GM18502 (cell line): ENCODE measurements around the gene PRDM15.
A peak's percentile ranks its signal among the peaks of the same experiment; 100 is the strongest.

Experiments used
- ATAC-seq: cut with Tn5 transposase; IDR thresholded peaks from one replicate; pipeline ENCODE4 v1.9.1; 2021; ENCODE audit warnings: mild to moderate bottlenecking; ENCODE audit not compliant: unreplicated experiment, poor library complexity

Gene PRDM15

DNA sequence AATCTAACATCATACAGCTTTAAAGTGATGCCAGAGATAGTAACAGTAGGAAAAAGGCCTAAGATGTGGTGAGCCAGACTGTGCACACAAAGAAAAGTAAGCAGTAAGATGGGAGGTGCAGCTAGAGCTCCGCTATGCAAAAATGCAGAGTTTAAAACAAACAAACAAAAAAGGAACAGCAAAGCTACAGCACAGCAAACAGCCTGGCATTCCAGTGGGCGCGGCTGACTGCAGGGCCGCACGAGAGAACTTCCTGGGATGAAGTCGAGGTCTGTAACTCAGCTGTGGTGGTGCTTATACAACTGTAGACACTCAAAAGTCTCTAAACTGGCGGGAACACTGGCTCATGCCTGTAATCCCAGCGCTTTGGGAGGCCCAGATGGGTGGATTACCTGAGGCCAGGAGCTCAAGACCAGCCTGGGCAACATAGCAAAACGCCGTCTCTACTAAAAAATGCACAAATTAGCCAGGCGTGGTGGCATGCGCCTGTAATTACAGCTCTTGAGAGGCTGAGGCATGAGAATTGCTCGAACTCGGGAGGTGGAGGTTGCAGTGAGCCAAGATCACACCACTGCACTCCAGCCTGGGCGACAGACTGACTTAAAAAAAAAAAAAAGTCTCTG, 30.1 kb downstream of the PRDM15 start:
- ATAC-seq = no peak

DNA sequence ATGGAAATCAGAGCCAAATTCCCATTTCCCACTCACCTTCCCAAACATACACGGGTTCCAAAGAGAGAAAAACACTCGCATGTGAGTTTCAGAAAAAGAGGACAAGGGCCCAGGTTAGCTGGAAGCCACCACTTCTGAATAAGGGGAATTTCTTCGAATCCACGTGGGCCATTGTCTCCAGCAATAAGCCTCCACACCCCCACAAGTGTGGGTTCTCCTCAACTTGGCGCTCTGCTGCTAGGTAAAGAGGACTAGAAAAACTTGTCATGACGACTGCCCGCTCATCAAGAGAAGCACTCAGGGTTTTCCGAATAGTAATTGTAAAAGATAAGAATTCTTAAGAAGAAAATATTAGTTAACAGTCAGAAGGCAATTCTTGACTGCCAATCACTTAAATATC, 30.6 kb downstream of the PRDM15 start:
- no peak for ATAC-seq

DNA sequence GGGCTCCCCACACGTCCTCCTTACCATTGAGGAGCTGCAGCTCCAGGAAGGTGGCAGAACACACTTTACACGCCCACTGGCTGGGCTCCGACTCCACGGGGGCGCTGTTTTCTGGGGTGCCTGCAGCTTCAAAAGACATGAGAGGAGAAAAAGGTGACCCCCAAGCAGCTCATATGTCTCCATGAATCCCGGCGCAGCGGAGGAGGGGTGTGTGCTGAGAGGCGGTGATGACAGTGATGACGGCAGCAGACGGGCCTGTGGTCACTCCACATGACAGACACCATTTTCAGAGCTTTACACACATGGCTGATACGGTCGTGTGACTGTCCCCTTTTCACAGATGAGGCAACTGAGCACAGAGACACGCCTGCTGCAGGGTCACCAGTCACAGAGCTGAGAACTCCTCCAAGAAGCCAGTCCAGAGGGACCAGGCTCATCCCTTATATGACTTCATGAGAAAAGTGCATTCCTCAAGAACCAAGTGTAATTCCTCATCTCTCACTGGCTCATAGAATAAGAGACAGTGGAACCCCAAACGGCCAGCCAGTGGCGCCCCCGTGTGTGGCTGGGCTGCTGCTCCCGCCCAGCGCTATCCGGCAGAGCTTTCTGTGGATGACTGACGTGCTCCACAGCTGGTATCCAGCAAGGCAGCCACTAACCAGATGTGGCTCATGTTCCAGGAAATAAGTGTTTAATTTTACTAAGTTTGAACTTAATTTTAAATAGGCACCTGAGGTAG, 31.9 kb downstream of the PRDM15 start:
- no peak for ATAC-seq

DNA sequence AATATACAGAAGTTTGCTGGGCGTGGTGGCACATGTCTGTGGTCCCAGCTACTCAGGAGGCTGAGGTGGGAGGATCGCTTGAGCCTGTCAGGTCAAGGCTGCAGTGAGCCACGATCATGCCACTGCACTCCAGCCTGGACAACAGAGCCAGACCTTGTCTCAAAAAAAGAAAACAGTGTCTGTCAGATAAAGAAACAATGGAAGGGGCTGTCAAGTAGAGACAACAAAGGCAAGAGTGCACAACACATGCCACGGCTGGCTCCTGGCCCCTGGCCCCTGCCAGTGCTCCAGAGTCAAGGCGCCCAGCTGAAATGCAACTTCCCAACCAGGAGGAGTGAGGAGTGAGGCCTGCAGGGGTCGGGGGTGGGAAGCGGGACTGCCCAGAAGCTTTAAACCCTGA, 32.6 kb downstream of the PRDM15 start:
- no peak for ATAC-seq

DNA sequence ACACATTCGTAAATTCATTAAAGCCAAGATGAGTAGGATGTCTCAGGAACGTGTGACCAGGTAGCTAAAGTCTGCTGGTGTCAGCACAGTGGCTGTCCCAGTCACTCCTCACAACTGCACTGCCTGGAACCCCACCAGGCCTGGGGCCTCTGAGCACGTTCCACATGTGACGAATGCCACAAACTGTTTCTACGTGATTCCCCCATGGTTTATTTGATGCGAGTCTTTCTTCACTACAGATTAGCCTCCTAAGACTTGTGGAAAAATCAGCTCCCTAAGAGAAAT, 33.2 kb downstream of the PRDM15 start:
- ATAC-seq = no peak

DNA sequence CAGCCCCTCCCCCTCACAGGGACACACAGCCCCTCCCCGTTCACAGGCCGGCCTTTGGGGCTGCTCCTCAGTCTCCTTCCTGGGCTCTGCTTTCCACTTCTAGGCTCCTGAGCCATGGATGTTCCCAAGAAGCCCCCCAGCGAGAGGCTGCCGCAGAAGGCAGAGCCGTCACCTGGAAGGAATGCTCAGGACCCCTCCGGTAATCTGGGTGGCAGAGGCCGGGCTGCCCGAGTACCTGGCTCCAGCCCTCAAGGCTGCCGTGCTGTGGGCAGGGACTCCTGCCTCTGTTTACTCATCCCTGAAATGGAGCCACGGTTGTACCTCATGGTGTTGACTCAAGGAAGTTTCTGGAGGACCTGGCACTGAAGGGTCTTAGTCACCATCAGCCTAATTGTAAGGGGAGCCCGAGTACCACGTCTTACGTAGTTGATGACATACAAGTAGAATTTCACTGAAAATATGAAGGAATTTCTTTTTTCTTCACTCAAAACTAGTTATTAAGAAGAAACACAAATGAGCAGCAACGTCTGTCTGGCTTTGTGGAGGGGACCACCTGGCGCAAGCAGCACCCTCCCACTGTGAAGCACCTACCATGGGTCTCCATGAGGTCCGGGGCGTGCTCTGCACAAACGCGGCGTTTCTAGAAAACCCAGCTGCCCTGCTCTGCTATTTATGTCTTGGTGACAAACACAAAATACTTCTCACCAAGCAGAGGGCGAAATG, 33.7 kb downstream of the PRDM15 start:
- ATAC-seq = no peak

DNA sequence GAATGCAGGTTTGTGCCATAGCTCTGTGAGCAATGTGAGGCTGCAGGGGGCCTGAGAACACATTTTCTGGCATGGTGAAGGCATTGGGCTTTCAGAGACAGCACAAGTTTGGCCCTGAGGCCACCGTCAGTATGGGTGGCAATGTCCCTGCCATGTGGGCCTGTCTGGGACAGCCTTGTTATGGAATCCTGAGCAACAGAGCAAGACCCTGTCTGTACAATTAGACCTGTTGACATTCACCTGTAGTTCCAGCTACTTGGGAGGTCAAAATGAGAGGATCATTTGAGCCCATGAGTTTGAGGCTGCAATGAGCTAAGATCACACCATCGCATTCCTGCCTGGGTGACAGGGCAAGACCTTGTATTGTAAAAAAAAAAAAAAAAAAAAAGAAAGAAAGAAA, 35.6 kb downstream of the PRDM15 start:
- no peak for ATAC-seq

- ATAC-seq = no peak
Measured at GRCh38 chr21:41840880-41841279, 38.3 kb downstream of the PRDM15 start.

GRCh38 chr21:41839387-41840000, 39.6 kb downstream of the PRDM15 start:
- no peak for ATAC-seq

DNA sequence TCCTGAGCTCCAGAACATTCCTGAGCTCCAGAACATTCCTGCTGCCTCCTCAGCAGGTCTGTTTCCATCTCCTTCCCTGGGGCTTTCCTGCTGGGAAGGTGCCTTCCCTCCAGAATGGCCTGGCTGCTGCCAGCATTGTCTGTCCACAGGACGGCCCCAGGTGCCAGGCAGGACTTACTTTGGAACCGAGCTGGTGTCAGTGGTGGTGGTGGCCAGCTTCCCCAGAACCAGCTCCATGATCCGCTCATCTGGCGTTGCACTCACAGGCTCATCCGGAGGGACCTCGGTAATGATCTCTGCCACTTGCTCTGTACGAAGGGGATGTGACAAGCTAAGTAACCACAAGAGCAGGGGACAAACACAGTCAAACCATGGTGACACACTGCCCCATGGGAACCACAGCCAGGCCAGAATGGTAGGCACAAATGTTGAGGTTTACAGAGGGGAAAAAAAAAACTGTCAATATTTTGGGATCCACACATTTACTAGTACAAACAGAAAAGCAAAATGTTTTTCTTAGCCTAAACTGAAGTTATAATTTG, 41.3 kb downstream of the PRDM15 start:
- no peak for ATAC-seq

DNA sequence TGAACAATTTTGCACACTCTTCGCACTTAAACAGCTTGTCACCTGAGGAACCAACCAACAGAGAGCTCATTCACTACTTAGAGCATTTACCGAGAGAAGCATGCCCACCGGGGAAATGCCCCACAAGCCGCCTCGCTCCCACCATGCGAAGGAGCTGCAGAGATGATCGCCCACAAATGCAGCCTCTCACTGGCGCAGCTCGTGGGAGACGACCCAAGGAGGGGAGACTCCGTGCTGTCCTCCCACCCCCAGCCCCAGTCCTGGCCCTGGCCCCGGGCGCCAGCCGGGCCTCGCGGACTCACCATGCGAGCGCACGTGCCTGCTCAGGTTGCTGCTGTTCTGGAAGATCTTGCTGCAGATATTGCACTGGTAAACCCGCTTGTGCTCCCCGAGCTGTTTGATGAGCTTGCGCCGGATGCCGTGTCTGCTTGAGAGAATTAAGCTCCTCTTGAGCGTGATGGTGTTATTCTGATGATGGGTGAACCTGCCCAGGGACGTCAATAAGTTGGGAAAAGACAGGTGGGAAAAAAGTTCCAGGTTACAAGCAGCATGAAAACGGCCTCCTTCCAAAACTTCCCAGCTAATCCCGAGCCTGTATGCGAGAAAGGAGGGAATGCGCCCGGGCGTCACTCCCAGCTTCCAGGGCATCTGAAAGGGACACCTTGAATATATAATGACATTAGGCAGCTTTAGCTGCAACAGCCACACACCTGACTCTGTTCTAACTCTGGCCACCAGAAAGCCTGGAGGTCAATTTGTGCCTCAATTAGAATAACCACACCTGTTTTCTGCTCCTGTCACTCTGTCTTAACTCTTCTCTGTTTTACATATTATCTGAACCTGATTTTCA, 42.8 kb downstream of the PRDM15 start:
- no peak for ATAC-seq

DNA sequence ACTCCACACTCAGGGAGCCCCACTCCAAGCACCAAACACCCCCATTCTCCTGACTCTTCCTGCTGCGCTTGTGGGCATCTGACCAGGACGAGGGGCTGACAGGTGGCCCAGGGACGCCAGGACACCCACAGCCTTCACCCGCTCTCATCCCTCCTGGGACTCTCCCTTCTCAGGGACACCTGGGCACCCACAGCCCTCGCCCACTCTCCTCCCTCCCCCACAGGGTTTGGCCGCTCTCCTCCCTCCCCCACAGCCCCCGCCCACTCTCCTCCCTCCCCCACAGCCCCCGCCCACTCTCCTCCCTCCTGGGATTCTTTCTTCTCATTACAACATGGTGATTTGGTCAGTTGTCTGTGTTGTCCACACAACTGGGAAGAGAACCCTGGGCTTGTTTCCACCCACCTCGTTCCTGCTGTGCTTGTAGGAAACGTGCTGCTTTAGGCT, 43.4 kb downstream of the PRDM15 start:
- no peak for ATAC-seq

DNA sequence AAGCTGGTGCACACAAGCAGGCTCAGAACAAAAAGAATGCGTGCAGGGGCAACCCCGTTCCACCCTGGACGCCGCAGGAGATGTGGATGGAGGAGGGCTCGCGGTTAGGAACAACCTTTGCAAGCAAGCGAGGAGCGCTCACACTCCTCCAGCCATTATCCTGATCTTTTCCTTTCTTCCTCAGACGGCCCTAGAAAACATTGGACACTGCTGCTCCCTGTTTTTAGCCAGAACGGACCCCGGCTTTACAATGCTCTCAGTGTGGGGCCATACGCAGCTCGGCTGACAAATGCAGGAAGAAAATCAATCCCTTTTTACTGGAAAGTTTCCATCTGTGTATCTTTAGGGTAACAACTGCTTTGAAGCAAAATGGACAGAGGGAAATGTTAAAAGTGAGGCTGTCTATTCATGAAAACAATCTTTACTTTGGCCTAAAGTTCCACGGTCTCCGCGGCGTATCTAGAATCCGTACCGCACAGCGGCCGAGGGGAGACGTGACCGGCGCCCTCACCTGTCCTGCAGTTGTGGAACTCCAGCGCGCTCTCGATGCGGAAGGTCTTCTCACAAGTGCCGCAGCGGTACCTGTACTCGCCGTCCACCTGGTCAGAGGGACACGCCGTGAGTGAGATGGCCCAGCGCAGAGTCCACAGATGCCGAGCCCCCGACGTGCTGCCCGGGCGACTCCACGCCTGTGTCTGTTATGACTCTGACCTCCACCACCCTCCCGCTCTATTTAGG, 44.0 kb downstream of the PRDM15 start:
- no peak for ATAC-seq

DNA sequence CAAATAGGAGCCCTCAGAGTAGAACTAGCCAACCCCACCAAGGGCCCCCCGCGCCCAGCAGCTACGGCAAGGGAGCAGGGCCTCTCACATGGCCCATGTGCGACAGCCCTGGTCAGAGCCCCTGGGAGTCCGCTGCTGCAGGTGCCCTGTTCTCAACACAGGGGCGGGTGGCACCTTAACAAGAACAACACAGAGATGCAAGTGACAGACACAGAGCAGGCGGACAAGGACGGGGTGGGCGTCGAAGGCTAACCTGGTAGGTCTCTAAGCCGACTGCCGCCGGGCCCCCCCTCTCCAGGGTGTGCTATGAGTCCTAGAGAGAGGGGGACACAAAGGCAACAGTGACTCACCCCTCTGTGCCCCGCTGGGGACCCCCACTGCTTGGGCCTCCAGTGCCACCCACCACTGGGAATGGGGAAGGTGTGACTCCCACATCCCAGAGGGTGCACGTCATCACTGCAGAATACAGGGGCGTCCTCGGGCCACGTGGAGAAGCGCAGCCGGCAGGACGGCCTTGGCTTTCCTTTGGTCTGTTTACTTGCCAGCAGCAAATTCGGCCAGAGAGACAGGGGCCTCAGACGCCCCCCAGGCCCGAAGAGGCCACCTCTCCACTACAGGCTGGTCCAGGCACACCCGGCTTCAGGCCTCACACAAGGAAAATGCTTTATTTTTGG, 44.8 kb downstream of the PRDM15 start:
- ATAC-seq = no peak

DNA sequence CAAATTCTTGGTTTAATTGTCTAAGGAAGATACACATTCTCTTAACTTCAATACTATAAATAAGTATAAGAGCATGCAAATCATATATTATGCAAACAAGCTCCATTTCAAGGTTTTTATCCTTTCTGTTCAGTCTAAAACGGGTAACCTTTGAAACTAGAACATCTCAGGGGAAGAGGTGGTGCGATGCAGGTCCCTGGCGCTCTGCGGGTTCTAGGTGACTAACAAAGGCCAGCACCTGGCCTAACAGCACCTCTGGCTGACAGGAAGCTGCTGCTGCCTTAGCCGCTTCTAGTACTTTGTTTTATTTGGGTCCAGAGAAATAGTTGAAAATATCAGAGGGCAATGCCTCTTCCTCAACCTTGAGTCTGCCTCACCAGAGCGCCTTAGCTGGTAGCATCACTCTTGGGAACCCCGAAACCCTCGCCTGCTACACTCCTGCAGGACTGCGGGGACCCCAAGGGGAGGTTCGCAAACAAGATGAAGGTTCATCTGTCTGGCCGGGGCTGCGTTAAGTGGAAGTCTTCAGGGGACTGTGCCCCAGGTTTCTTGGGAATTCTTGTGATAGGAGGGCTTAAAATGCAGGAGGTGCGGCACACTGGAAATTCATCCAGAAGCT, 45.5 kb downstream of the PRDM15 start:
- ATAC-seq = peak; percentile 73

- ATAC-seq = peak; percentile 67
Measured at GRCh38 chr21:41832596-41833496, 46.3 kb downstream of the PRDM15 start.

DNA sequence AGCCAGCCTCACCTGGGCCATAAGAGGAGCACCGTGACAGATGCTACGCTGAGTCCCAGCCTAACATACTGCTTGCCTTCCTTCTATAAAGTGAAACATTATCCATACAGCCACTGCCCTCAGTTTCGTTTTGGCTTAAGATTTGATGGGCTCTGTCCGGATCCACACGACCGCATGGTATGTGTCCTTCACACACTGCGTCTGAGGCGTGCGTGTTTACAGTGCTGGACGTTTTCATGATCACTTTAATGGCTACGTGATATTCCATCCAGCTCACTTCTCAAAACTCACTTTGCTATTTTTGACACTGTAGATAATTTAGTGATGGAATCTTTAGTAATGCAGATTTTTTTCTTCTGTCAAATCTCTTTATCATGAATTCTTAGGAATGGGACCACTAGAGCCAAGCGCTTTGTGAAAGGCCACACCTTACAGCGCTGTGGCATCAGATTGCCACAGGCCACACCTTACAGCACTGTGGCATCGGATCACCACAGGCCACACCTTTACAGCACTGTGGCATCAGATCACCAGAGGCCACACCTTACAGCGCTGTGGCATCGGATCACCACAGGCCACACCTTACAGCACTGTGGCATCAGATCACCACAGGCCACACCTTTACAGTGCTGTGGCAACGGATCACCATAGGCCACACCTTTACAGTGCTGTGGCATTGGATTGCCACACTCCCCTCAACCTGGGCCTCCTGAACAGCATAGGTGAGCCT, 47.1 kb downstream of the PRDM15 start:
- no peak for ATAC-seq
